K562 (cell line): ENCODE measurements around the gene PPIL6. TPM values are rescaled to one million over a fixed set of nuclear protein-coding genes. Genes with fewer than 3 reads are reported as not detected.

Experiments used
- ATAC-seq: fragments of 200-7000 bp; cut with Tn5 transposase; 3 replicates; pipeline ENCODE4 v1.9.1; 2020; ENCODE audit warnings: moderate library complexity
- BruUV-seq: library from RNA; stranded (reverse); fragments of 400-500 nt; replicated peaks from 2 replicates; lab custom pipeline; 2021; lab: Mats Ljungman, UMichigan
- CTCF ChIA-PET: fragments of 300-600 bp; formaldehyde crosslinking; extraction: SDS; loops from one replicate; lab custom pipeline; 2021; ENCODE audit warnings: low intra/inter-chr PET ratio; lab: Yijun Ruan, JAX
- POLR2A ChIA-PET: fragments of 300-600, 350-650 bp; sonication (Branson Sonifier 250); formaldehyde crosslinking; extraction: SDS; loops from one replicate; lab custom pipeline; 2021; ENCODE audit warnings: antibody characterized with exemption, inconsistent platforms; lab: Yijun Ruan, JAX
- DNase-seq, 4 experiments: peaks; one replicate each; pipeline versions ENCODE4 v3.0.0 to v3.0.0-alpha.2; 2011 to 2018; ENCODE audit warnings: low spot score in 3 of 4, mixed read lengths in 3 of 4; ENCODE audit errors: extremely low read depth in 1 of 4
- FAIRE-seq: peaks from 2 replicates; lab custom pipeline; 2011; peaks lifted over from hg19 to GRCh38; lab: Jason Lieb, UNC
- H2AFZ ChIP-seq: 2 replicates; pipeline ENCODE4 v1.6.0; 2011; ENCODE audit warnings: low read depth, low read length, control low read depth, inconsistent platforms
- H3K27ac ChIP-seq: fragments of 200-600 bp; 3 replicates; pipeline ENCODE4 v1.8.0; 2011; ENCODE audit warnings: low read depth, mild to moderate bottlenecking, control low read depth, inconsistent platforms, low read length, moderate library complexity, mixed read lengths; ENCODE audit errors: extremely low read depth
- H3K27me3 ChIP-seq, 2 experiments: fragments of 300-600 bp in 1 of 2; 2 replicates in 1 of 2; 3 replicates in 1 of 2; pipeline versions ENCODE4 v1.6.0 to v1.8.0; 2011; ENCODE audit warnings: inconsistent platforms in 2 of 2, low read length in 2 of 2, mild to moderate bottlenecking in 1 of 2, mixed read lengths in 1 of 2, moderate library complexity in 1 of 2; ENCODE audit not compliant: control insufficient read depth in 2 of 2, insufficient read depth in 2 of 2
- H3K36me3 ChIP-seq: fragments of 300-600 bp; 3 replicates; pipeline ENCODE4 v1.8.0; 2011; ENCODE audit warnings: mild to moderate bottlenecking, low read length, inconsistent platforms; ENCODE audit not compliant: control insufficient read depth, insufficient read depth
- H3K4me1 ChIP-seq, 2 experiments: fragments of 200-600 bp in 1 of 2; replicated peaks in 1 of 2; 2 replicates in 1 of 2; 3 replicates in 1 of 2; pipeline versions ENCODE4 v1.5.1 to v1.8.0; 2011; ENCODE audit warnings: inconsistent platforms in 2 of 2, low read length in 2 of 2, mild to moderate bottlenecking in 1 of 2, mixed read lengths in 1 of 2, moderate library complexity in 1 of 2; ENCODE audit not compliant: control insufficient read depth in 2 of 2, insufficient read depth in 2 of 2
- H3K4me2 ChIP-seq: 2 replicates; pipeline ENCODE4 v1.6.1; 2011; ENCODE audit warnings: low read length, control low read depth, inconsistent platforms, mixed read lengths; ENCODE audit not compliant: insufficient read depth
- H3K4me3 ChIP-seq: fragments of 200-600 bp; sonication (generic), shearing (Covaris generic); 2 replicates; pipeline ENCODE4 v1.5.1; 2016; ENCODE audit warnings: control low read depth, inconsistent platforms
- H3K79me2 ChIP-seq: fragments of 200-600 bp; 3 replicates; pipeline ENCODE4 v1.8.0; 2011; ENCODE audit warnings: low read length, inconsistent platforms; ENCODE audit not compliant: control insufficient read depth, insufficient read depth
- H3K9ac ChIP-seq, 2 experiments: 2 replicates each; pipeline versions ENCODE4 v1.6.0 to v1.6.1; 2011; ENCODE audit warnings: low read depth in 2 of 2, low read length in 2 of 2, control low read depth in 1 of 2, inconsistent platforms in 1 of 2, mild to moderate bottlenecking in 1 of 2, mixed read lengths in 1 of 2; ENCODE audit not compliant: insufficient read depth in 1 of 2
- H3K9me1 ChIP-seq: one replicate; pipeline ENCODE4 v1.6.0; 2011; ENCODE audit warnings: inconsistent platforms, mild to moderate bottlenecking, low read length, moderate library complexity; ENCODE audit not compliant: control insufficient read depth, insufficient read depth
- H3K9me3 ChIP-seq: replicated peaks from 2 replicates; pipeline ENCODE4 v1.5.1; 2011; ENCODE audit warnings: low read depth, low read length, inconsistent platforms; ENCODE audit not compliant: control insufficient read depth, insufficient read depth
- H4K20me1 ChIP-seq: replicated peaks from 2 replicates; pipeline ENCODE4 v1.6.1; 2011; ENCODE audit warnings: low read length, inconsistent platforms, mixed read lengths; ENCODE audit not compliant: control insufficient read depth, insufficient read depth
- BDP1 ChIP-seq: IDR thresholded peaks from 3 replicates; pipeline ENCODE4 v1.6.1; 2011; ENCODE audit not compliant: insufficient read length, insufficient read depth
- C11orf30 ChIP-seq: fragments of 450-650 bp; IDR thresholded peaks from 2 replicates; pipeline ENCODE4 v1.6.1; 2016; ENCODE audit warnings: low read depth, mild to moderate bottlenecking
- KLF13 ChIP-seq: fragments of 450-650 bp; IDR thresholded peaks from 2 replicates; pipeline ENCODE4 v1.6.1; 2016; ENCODE audit warnings: missing genetic modification characterization, low read depth, mild to moderate bottlenecking, missing compliant biosample characterization, moderate library complexity, borderline replicate concordance
- TAL1 ChIP-seq: fragments of 450-650 bp; IDR thresholded peaks from 2 replicates; pipeline ENCODE4 v1.6.1; 2016; ENCODE audit warnings: mild to moderate bottlenecking
- TCF3 ChIP-seq: sonication (generic); formaldehyde crosslinking; IDR thresholded peaks from 2 replicates; pipeline ENCODE4 v1.4.0; 2020; ENCODE audit warnings: mild to moderate bottlenecking, missing genetic modification reagents
- THRA ChIP-seq: fragments of 450-650 bp; IDR thresholded peaks from 2 replicates; pipeline ENCODE4 v1.6.1; 2017; ENCODE audit warnings: mild to moderate bottlenecking, moderate library complexity
- XRCC3 ChIP-seq: fragments of 450-650 bp; IDR thresholded peaks from 2 replicates; pipeline ENCODE4 v1.6.1; 2017; ENCODE audit warnings: mild to moderate bottlenecking, moderate library complexity
- ZNF316 ChIP-seq: fragments of 450-650 bp; IDR thresholded peaks from 2 replicates; pipeline ENCODE4 v1.6.1; 2016
- ZNF592 ChIP-seq: fragments of 450-650 bp; IDR thresholded peaks from 2 replicates; pipeline ENCODE4 v1.6.1; 2017; ENCODE audit warnings: antibody characterized with exemption, mild to moderate bottlenecking
- WGBS: fragments of 100-300 bp; shearing (Covaris generic); methylation state at CpG from one replicate; pipeline ENCODE4 v1.1.6; 2016; ENCODE audit warnings: low coverage, mixed read lengths; ENCODE audit not compliant: insufficient coverage; ENCODE audit errors: missing lambda C conversion rate; 5-methylcytosine and 5-hydroxymethylcytosine counted together
- in situ Hi-C: fragments of 300-500 bp; cut with MboI; formaldehyde crosslinking; loops from 4 replicates; pipeline ENCODE4 v1.15.0; 2018; ENCODE audit warnings: inconsistent platforms, mixed read lengths
- intact Hi-C: fragments of 100-400 bp; cut with micrococcal nuclease; formaldehyde crosslinking; loops from 2 replicates; pipeline ENCODE4 v1.14.2; 2022
- polyA plus RNA-seq, 8 experiments: library from polyadenylated mRNA; depleted of rRNA in 4 of 8; stranded (reverse) in 5 of 8; unstranded in 3 of 8; fragments of >200 nt; fragmentation: Nextera tagmentation in 2 of 8; fragmentation: Illumina TruSeq in 1 of 8; extraction: Ambion mirVana in 2 of 8; extraction: Trizol in 1 of 8; gene quantifications; 2 replicates each; pipeline versions ENCODE4 v1.2.1 to v1.2.3, GENCODE V29; 2011 to 2014; ENCODE audit warnings: inconsistent platforms in 1 of 8, missing spikeins in 1 of 8
- total RNA-seq, 7 experiments: library from RNA; depleted of rRNA in 6 of 7; stranded (reverse); fragments of >200 nt in 6 of 7; fragmentation: Illumina TruSeq in 2 of 7; extraction: Trizol in 2 of 7; gene quantifications; 2 replicates each; pipeline versions ENCODE4 v1.2.1 to v1.2.3, GENCODE V29; 2011 to 2021; ENCODE audit warnings: low replicate concordance in 1 of 7

The PPIL6 gene
- total and polyA plus RNA-seq, 9 of the 15 experiments (the other 6 are each of a cell fraction or from before 2014, with no cell fraction given) = 0.03 to 0.98 (median 0.41) TPM; not detected in 1

GRCh38 chr6:109460161-109460829 lies 19.9 kb upstream of the PPIL6 start:
- H3K27ac ChIP-seq = no peak overlapping the region
- peaks cover 5 to 14% of the 10 kb centered on the region in 2 experiments; a peak in 4 of 5 replicates for H3K4me1 ChIP-seq
- H3K9ac ChIP-seq = no peak overlapping the region
- no peak overlapping the region for H3K4me2 ChIP-seq
- 69% methylated on average over 2 of the region's 3 CpGs for WGBS
- in situ Hi-C loops = no loop called here
- no peak for FAIRE-seq
- POLR2A ChIA-PET = interaction anchor here (0.6 to 1.7 kb wide), 6 partner anchors 8 to 79 kb away, joined by 3 to 5 read pairs (median 3); no protein-coding TSS in a partner anchor
- no peaks in the 10 kb centered on the region for H3K9me3 ChIP-seq
- intact Hi-C loops = no loop called here
- ATAC-seq = no peak
- H3K36me3 ChIP-seq = peaks cover 38% of the 10 kb centered on the region
- no peak for DNase-seq
- 0 out of 2 replicates have a peak, but pooled peaks have one; percentile 7 for TF ChIP-seq TAL1
- TF ChIP-seq ZNF592 = no peak
- TF ChIP-seq XRCC3 = no peak
- TF ChIP-seq TCF3 (CRISPR knock-in tag) = 0 out of 2 replicates have a peak, but pooled peaks have one; percentile 13
- TF ChIP-seq C11orf30 = peak; percentile 17; the same call in 1 of the 2 replicates
- no peak for TF ChIP-seq KLF13
- no peak for TF ChIP-seq BDP1
- peak; percentile 47 for TF ChIP-seq ZNF316
- TF ChIP-seq THRA = no peak
- no peak overlapping the region for H3K4me3 ChIP-seq
- H3K79me2 ChIP-seq = peaks cover 2% of the 10 kb centered on the region; the same call in 1 of the 3 replicates
- H2AFZ ChIP-seq = no peak overlapping the region
- no peaks in the 10 kb centered on the region for H3K9me1 ChIP-seq
- CTCF ChIA-PET = no interaction called here
- H4K20me1 ChIP-seq = no peaks in the 10 kb centered on the region
- no peaks in the 10 kb centered on the region for H3K27me3 ChIP-seq
- no TSS peak for BruUV-seq
